Activated CD4-positive, CD25-positive, alpha-beta regulatory T cell treated with anti-CD3 and anti-CD28 coated beads, Interleukin-2, amount 50 U/mL, for 24 hours (primary cell): ENCODE measurements around the gene N4BP3.
"Not testable (repeated sequence)": the region's sequence is repeated elsewhere in the genome, so short reads cannot be mapped to it uniquely, and the experiment has no call there.

Source experiments
- ATAC-seq, 2 donors: fragments of 150-1000 bp; cut with Tn5 transposase; one replicate each; pipeline ENCODE4 v1.10.0; 2021; ENCODE audit warnings: mild to moderate bottlenecking in 1 of 2, moderate library complexity in 1 of 2

N4BP3 gene

GRCh38 chr5:178113141-178113787 lies at the start of gene N4BP3:
N4BP3 (plus strand) TSS chr5:178113532; CDS start chr5:178119584, 6,052 bp downstream.
- peak; percentile 88 to 90 for ATAC-seq

GRCh38 chr5:178067755-178068154 lies 45.6 kb upstream of the N4BP3 start:
- ATAC-seq, result no peak

- ATAC-seq, result no peak
These were observed 45.0 kb upstream of the N4BP3 start for GRCh38 chr5:178068293-178068692.

GRCh38 chr5:178069909-178070308 lies 43.4 kb upstream of the N4BP3 start:
- ATAC-seq, result no peak

- no peak for ATAC-seq
These were observed 42.2 kb upstream of the N4BP3 start for GRCh38 chr5:178071108-178071507.

- no peak for ATAC-seq
These were observed 40.6 kb upstream of the N4BP3 start for GRCh38 chr5:178072749-178073148.

- ATAC-seq, result no peak
These were observed 38.9 kb upstream of the N4BP3 start for GRCh38 chr5:178074266-178074952.

- ATAC-seq, result not testable (repeated sequence)
These were observed 36.4 kb upstream of the N4BP3 start for GRCh38 chr5:178076965-178077364.

GRCh38 chr5:178077751-178078150 lies 35.6 kb upstream of the N4BP3 start:
- no peak for ATAC-seq

GRCh38 chr5:178078197-178079010 lies 34.9 kb upstream of the N4BP3 start:
- ATAC-seq, result no peak

GRCh38 chr5:178080056-178080455 lies 33.3 kb upstream of the N4BP3 start:
- no peak for ATAC-seq

- ATAC-seq, result no peak
These were observed 32.5 kb upstream of the N4BP3 start for GRCh38 chr5:178080618-178081410.

GRCh38 chr5:178081571-178082243 lies 31.6 kb upstream of the N4BP3 start:
- no peak for ATAC-seq

- no peak for ATAC-seq
These were observed 29.4 kb upstream of the N4BP3 start for GRCh38 chr5:178083922-178084321.

GRCh38 chr5:178085316-178085715 lies 28.0 kb upstream of the N4BP3 start:
- no peak for ATAC-seq

- no peak for ATAC-seq
These were observed 27.1 kb upstream of the N4BP3 start for GRCh38 chr5:178086266-178086665.

GRCh38 chr5:178087199-178087598 lies 26.1 kb upstream of the N4BP3 start:
- not testable (repeated sequence) for ATAC-seq

GRCh38 chr5:178090856-178091255 lies 22.5 kb upstream of the N4BP3 start:
- no peak for ATAC-seq

- ATAC-seq, result no peak
These were observed 20.2 kb upstream of the N4BP3 start for GRCh38 chr5:178093134-178093533.

- ATAC-seq, result no peak
These were observed 19.0 kb upstream of the N4BP3 start for GRCh38 chr5:178094345-178094744.

GRCh38 chr5:178098685-178099084 lies 14.6 kb upstream of the N4BP3 start:
- ATAC-seq, result no peak

- no peak for ATAC-seq
These were observed 9.7 kb upstream of the N4BP3 start for GRCh38 chr5:178103612-178104011.
